CD4-positive, alpha-beta T cell treated with Interleukin-17A for 4 hours (primary cell): ENCODE results near the gene FUCA1.
"Not testable (repeated sequence)": the region's sequence is repeated elsewhere in the genome, so short reads cannot be mapped to it uniquely, and the experiment has no call there.

Experiments used
- DNase-seq: peaks from one replicate; pipeline ENCODE4 v3.0.0-alpha.2; 2020; ENCODE audit warnings: mixed read lengths

Gene FUCA1

GRCh38 chr1:23895082-23895481, 27.0 kb upstream of the FUCA1 start:
- DNase-seq, result no peak

GRCh38 chr1:23889074-23889473, 21.0 kb upstream of the FUCA1 start:
- no peak for DNase-seq

GRCh38 chr1:23885222-23885621, 17.1 kb upstream of the FUCA1 start:
- no peak for DNase-seq

- DNase-seq, result no peak
These were observed 14.7 kb upstream of the FUCA1 start for GRCh38 chr1:23882746-23883145.

GRCh38 chr1:23879809-23880208, 11.7 kb upstream of the FUCA1 start:
- no peak for DNase-seq

GRCh38 chr1:23878668-23879067, 10.6 kb upstream of the FUCA1 start:
- no peak for DNase-seq

GRCh38 chr1:23875382-23875781, 7.3 kb upstream of the FUCA1 start:
- no peak for DNase-seq

GRCh38 chr1:23872421-23872820, 4.3 kb upstream of the FUCA1 start:
- DNase-seq, result no peak

- DNase-seq, result no peak
These were observed 961 bp upstream of the FUCA1 start for GRCh38 chr1:23869051-23869450.

GRCh38 chr1:23868557-23869016, 497 bp upstream of the FUCA1 start:
- no peak for DNase-seq

- no peak for DNase-seq
These were observed 572 bp downstream of the FUCA1 start for GRCh38 chr1:23867542-23867894.

- no peak for DNase-seq
These were observed 2.6 kb downstream of the FUCA1 start for GRCh38 chr1:23865543-23865930.

GRCh38 chr1:23864801-23865542, 3.1 kb downstream of the FUCA1 start:
- DNase-seq, result no peak

GRCh38 chr1:23862640-23863039, 5.5 kb downstream of the FUCA1 start:
- DNase-seq, result no peak

- no peak for DNase-seq
These were observed 13.5 kb downstream of the FUCA1 start for GRCh38 chr1:23854568-23854967.

GRCh38 chr1:23853124-23853523, 15.0 kb downstream of the FUCA1 start:
- not testable (repeated sequence) for DNase-seq

GRCh38 chr1:23851406-23851805, 16.7 kb downstream of the FUCA1 start:
- not testable (repeated sequence) for DNase-seq

GRCh38 chr1:23848673-23849616, 19.1 kb downstream of the FUCA1 start:
- DNase-seq, result no peak

GRCh38 chr1:23847482-23848095, 20.5 kb downstream of the FUCA1 start:
- DNase-seq, result not testable (repeated sequence)

GRCh38 chr1:23845163-23845562, 22.9 kb downstream of the FUCA1 start:
- DNase-seq, result no peak

- DNase-seq, result no peak
These were observed 24.4 kb downstream of the FUCA1 start for GRCh38 chr1:23843644-23844043.

GRCh38 chr1:23838401-23838866, 29.7 kb downstream of the FUCA1 start:
- peak; percentile 80 for DNase-seq

GRCh38 chr1:23837908-23838307, 30.2 kb downstream of the FUCA1 start:
- DNase-seq, result no peak
